GM15510 (cell line): ENCODE data around the gene CMTM4.
A peak's percentile ranks its signal among the peaks of the same experiment; 100 is the strongest.

Source experiments
- POLR2A ChIP-seq: IDR thresholded peaks from 3 replicates; pipeline ENCODE4 v1.6.1; 2011; ENCODE audit warnings: borderline replicate concordance; ENCODE audit not compliant: insufficient read length; ENCODE audit errors: extremely low read depth

Gene CMTM4

GRCh38 chr16:66617728-66618127, 78.8 kb downstream of the CMTM4 start:
- TF ChIP-seq POLR2A = no peak

- no peak for TF ChIP-seq POLR2A
Observed at GRCh38 chr16:66617010-66617434, 79.5 kb downstream of the CMTM4 start.

GRCh38 chr16:66616592-66616991, 80.0 kb downstream of the CMTM4 start:
- no peak for TF ChIP-seq POLR2A

GRCh38 chr16:66616169-66616568, 80.4 kb downstream of the CMTM4 start:
- no peak for TF ChIP-seq POLR2A

- no peak for TF ChIP-seq POLR2A
Observed at GRCh38 chr16:66614161-66614802, 82.3 kb downstream of the CMTM4 start.

- TF ChIP-seq POLR2A = no peak
Observed at GRCh38 chr16:66612422-66612821, 84.1 kb downstream of the CMTM4 start.

- no peak for TF ChIP-seq POLR2A
Observed at GRCh38 chr16:66610111-66610820, 86.3 kb downstream of the CMTM4 start.

- TF ChIP-seq POLR2A = no peak
Observed at GRCh38 chr16:66609139-66609510, 87.4 kb downstream of the CMTM4 start.

GRCh38 chr16:66608241-66609138, 88.1 kb downstream of the CMTM4 start:
- no peak for TF ChIP-seq POLR2A

GRCh38 chr16:66605979-66606751, 90.4 kb downstream of the CMTM4 start:
- TF ChIP-seq POLR2A = no peak

GRCh38 chr16:66605177-66605978, 91.2 kb downstream of the CMTM4 start:
- no peak for TF ChIP-seq POLR2A

GRCh38 chr16:66604376-66605176, 92.0 kb downstream of the CMTM4 start, which contains the start of gene CMTM3:
Gene CMTM3, plus strand, starts transcription at chr16:66604704. Its CDS starts 102 bp downstream, at chr16:66604806.
- peak; percentile 24 for TF ChIP-seq POLR2A
